Measurements from ENCODE around the gene ELOVL4.
A peak's percentile ranks its signal among the peaks of the same experiment; 100 is the strongest.

DNA sequence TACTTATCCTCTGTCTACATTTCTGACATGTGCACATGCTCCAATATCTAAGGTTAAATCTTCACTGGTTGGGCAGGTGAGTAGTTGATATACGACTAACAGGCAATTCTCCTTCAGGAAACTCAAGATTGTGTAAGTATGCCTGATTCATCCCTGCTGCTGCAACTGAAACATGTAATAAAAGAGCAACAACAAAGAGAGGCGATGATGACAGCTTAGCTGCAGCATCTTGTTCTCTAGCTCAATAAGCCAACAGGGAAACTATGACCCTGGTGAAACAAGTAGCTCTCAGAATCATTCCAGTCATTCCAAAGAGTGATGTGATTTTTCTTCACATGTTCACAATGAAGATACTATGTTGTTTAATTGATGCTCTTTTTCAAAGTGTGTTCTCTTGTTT, 74.4 kb downstream of the ELOVL4 start:
- TF ChIP-seq, protein P1, sequence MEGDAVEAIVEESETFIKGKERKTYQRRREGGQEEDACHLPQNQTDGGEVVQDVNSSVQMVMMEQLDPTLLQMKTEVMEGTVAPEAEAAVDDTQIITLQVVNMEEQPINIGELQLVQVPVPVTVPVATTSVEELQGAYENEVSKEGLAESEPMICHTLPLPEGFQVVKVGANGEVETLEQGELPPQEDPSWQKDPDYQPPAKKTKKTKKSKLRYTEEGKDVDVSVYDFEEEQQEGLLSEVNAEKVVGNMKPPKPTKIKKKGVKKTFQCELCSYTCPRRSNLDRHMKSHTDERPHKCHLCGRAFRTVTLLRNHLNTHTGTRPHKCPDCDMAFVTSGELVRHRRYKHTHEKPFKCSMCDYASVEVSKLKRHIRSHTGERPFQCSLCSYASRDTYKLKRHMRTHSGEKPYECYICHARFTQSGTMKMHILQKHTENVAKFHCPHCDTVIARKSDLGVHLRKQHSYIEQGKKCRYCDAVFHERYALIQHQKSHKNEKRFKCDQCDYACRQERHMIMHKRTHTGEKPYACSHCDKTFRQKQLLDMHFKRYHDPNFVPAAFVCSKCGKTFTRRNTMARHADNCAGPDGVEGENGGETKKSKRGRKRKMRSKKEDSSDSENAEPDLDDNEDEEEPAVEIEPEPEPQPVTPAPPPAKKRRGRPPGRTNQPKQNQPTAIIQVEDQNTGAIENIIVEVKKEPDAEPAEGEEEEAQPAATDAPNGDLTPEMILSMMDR (conservative IDR thresholded peaks at IDR 0.05; ENCODE audit: low read depth, low read length) = no peak
- no peak for TF ChIP-seq POLR2A (IDR thresholded peaks at IDR 0.05; ENCODE audit: low read depth, low read length)
- no peak for TF ChIP-seq NFE2L2 (IDR thresholded peaks at IDR 0.05; ENCODE audit: low read depth, low read length)
- no peak for TF ChIP-seq BHLHE40 (IDR thresholded peaks at IDR 0.05; ENCODE audit: low read depth, low read length)
- TF ChIP-seq RAD21 (IDR thresholded peaks at IDR 0.05; ENCODE audit: low read length) = no peak
- TF ChIP-seq CEBPB (IDR thresholded peaks at IDR 0.05; ENCODE audit: low read depth, low read length) = peak; percentile 68
- no peak for TF ChIP-seq MAZ (IDR thresholded peaks at IDR 0.05; ENCODE audit: borderline replicate concordance, low read depth, low read length)

Measured in IMR-90 (cell line).